Esophagus muscularis mucosa (tissue), 4 donors: Measurements from ENCODE around the gene MB.

ENCODE experiments used
- EP300 ChIP-seq: sonication (generic); formaldehyde crosslinking; IDR thresholded peaks from one replicate; pipeline ENCODE4 v1.6.1; 2017; ENCODE audit warnings: antibody characterized with exemption
- POLR2A ChIP-seq: fragments of 450-650 bp; IDR thresholded peaks from one replicate; pipeline ENCODE4 v1.6.1; 2017; ENCODE audit warnings: antibody characterized with exemption, moderate library complexity, mild to moderate bottlenecking, low read depth
- POLR2AphosphoS5 ChIP-seq, 2 donors: sonication (generic); formaldehyde crosslinking; IDR thresholded peaks; one replicate each; pipeline ENCODE4 v1.6.1; 2017; ENCODE audit warnings: antibody characterized with exemption in 2 of 2
- TF ChIP-seq, protein P1 (sequence below), 3 experiments: fragments of 200-600 bp in 2 of 3; fragments of 450-650 bp in 1 of 3; sonication (generic) in 2 of 3; IDR thresholded peaks; one replicate each; pipeline ENCODE4 v1.5.1; 2017 to 2019; ENCODE audit warnings: antibody characterized with exemption in 3 of 3, mild to moderate bottlenecking in 2 of 3, moderate library complexity in 1 of 3

DNA sequence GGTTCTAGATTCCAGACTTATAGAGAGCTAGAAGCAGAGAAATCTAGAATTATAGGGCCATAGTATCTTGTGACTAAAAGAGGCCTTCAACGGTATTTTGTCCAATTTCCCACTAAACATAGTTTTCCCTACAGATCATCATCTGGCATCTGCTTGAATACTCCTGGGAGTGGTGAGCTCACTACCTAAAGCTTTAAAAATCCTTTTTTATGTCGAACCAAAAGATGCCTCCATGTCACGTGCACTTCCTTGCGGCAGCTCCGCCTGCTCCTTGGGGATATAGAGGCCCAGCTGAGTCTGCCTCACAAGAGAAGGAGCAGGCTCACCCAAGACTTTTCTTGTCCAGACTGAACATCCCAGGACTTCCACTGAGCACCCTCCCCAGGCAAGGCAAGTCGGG lies 4.3 kb upstream of the MB start:
- TF ChIP-seq, protein P1, sequence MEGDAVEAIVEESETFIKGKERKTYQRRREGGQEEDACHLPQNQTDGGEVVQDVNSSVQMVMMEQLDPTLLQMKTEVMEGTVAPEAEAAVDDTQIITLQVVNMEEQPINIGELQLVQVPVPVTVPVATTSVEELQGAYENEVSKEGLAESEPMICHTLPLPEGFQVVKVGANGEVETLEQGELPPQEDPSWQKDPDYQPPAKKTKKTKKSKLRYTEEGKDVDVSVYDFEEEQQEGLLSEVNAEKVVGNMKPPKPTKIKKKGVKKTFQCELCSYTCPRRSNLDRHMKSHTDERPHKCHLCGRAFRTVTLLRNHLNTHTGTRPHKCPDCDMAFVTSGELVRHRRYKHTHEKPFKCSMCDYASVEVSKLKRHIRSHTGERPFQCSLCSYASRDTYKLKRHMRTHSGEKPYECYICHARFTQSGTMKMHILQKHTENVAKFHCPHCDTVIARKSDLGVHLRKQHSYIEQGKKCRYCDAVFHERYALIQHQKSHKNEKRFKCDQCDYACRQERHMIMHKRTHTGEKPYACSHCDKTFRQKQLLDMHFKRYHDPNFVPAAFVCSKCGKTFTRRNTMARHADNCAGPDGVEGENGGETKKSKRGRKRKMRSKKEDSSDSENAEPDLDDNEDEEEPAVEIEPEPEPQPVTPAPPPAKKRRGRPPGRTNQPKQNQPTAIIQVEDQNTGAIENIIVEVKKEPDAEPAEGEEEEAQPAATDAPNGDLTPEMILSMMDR (IDR thresholded peaks at IDR 0.05), result no peak
- no peak for TF ChIP-seq POLR2A
- no peak for TF ChIP-seq POLR2AphosphoS5 (IDR thresholded peaks at IDR 0.05)
- TF ChIP-seq EP300, result no peak
